HG03571 (cell line): ENCODE measurements around the gene NDUFS2.
"Not testable (repeated sequence)": the region's sequence is repeated elsewhere in the genome, so short reads cannot be mapped to it uniquely, and the experiment has no call there.

Experiments
- ATAC-seq: cut with Tn5 transposase; IDR thresholded peaks from one replicate; pipeline ENCODE4 v1.9.1; 2021; ENCODE audit not compliant: unreplicated experiment

NDUFS2 gene

DNA sequence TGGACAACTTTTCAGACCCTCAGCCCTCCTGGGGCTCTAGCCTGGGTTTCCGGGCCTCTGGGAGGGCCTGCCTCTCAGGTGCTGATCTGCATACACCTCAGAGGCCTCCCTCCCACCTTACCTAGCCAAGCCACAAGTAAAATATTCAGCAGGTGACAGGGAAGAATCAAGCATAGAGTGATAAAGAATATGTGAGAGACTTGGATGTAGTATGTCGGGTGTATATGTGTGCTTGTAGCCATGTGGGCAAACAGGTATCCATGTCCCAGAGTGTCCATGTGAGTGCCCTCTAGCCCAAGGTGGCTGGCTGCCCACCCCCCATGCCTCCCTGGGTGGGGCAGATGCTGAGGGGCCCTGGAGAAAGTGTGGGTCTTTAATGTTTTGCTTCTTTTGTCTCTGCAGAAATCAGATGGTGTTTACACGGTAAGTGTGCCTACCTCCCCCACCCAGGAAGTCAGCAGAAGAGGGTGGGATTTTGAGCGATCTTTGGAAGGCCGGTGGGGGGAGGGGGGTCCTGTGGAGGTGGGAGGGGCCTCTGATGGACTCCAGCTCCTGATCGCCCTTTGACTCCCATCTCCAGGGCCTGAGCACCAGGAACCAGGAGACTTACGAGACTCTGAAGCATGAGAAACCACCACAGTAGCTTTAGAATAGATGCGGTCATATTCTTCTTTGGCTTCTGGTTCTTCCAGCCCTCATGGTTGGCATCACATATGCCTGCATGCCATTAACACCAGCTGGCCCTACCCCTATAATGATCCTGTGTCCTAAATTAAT is 16.3 kb downstream of the NDUFS2 start:
- ATAC-seq = no peak

DNA sequence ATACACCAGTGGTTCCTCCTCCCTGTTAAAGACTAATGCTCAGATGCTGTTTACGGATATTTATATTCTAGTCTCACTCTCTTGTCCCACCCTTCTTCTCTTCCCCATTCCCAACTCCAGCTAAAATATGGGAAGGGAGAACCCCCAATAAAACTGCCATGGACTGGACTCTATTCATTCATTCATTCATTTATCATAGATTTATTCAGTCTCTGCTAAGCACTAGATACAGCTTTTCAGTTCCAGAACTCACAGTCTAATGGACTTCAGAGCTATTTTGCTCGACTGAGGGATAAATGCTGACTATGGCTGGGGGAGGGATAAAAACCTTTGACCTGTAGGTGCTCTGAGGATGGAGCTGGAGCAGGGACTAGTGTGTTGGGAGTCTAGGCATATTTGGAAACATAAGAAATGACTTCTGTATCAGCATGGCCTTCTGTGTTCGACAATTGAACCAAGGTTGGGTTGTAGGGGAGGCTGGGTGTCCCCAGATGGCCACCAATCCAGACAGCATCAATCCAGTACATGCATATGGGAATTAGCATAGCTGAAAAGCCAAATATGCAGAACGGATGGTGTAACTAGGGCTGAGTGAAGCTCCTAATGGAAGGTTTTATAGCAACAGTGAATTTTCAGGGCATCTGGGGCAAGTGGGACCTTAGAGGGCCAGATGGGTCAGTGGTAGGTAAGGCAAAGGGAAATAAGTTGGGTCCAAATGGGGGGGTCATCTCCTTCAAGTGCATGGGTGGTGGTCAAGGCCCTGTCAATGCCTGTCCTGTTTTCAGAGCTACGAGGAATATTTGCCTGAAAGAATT is 17.1 kb downstream of the NDUFS2 start:
- ATAC-seq = no peak

DNA sequence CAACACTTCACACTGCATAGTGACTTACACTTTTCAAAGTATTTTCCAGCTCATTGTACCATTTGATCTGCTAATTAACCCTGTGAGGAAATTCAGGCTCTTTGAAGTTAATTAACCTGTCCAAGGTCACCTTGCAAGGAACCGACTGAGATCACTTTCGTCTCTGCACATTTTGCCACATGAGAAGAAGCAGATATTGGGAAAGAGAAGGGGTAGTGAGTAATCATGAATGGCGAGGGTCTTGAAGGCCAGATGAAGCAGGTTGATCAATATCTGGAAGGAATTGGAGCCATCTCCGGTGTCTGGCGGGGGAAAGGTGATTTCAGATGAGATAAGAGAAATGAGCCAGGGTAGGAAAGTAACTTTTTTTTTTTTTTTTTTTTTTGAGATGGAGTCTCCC is 17.8 kb downstream of the NDUFS2 start:
- ATAC-seq = no peak

DNA sequence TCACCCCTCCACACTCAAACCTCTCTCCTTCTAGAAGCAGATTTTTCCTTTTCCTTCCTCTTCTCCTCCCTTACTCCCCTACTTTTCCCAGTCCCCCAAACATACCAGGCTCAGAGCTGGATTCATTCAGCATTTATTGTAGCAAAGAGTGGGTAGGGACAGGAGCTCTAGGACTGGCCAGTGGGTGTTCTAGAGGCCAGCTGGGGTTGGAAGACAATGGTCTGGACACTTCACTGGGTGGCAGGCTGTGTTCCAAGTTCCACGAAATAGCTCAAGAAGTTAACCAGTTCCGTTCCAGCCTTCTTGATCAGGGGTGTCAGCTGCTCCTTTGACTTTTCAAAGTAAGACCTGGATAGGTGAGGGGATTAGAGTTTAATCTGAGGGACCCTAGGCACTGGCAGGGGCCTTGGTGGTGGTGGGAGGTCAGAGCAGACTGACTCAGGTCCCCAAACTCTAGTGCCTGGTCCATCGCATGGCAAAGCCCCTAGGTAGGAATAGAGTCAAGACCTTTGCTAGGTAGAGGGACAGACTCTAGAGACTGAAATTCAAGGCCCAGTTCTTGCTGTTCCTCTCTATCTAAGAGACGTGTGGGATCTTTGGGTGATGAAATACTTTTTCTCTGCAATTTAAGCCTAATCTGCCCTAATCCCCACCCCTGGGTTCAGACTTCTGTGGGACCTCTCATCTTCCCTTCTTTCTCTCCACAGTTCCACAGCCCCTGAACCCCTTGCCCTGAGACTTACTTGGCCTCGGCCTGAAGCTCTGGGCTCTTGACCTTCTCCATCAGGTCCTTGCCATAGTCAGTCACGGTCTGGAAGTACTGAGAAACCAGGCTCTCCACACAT is 20.2 kb downstream of the NDUFS2 start:
- ATAC-seq = no peak

DNA sequence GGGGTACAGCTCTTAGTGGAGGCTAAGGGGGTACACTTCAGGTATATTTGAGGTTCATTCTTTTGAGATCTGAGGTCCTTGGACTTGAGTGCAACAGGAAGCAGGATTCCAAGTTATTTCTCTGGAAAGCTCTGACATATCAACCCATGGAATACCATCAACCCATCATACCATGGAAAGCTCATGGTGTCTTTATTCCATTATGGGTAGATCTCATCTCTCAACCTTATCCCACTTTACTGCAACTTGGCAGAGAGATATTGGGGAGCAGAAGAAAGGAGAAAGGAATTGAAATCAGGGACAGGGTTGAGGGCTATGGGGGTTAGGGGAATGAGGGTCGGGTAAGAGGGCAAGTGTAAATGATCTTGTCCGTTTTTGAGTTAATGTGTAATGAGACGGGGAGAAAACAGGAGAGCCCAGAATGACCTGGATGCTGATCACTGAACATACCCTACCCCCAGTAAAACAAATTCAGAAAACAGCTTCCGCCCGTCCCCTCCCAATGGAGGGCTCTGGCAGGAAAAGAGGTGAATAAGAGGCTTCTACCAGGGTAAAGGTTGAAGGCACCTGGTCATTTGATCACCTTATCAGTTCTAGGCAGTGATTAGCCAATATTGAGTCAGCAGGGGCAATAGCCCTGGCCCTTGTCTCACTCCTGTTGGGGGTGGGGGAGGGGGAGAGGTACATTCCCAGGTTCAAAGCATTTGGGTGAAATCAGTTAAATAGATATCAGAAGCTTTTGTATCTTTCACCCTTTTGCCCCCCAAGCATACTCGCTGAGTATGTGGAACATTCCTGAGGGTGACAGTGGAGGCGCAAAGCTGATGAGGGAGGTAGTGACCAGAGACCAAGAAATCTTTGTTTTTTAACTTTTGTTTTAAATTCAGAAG is 21.9 kb downstream of the NDUFS2 start:
- no peak for ATAC-seq

DNA sequence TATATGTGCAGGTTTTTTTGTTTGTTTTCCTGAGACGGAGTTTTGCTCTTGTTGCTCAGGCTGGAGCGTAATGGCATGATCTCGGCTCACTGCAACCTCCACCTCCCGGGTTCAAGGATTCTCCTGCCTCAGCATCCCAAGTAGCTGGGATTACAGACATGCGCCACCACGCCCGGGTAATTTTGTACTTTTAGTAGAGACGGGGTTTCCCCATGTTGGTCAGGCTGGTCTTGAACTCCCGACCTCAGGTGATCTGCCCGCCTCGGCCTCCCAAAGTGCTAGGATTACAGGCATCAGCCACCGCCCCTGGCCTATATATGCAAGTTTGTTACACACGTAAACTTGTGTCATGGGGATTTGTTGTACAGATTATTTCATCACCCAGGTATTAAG is 22.5 kb downstream of the NDUFS2 start:
- ATAC-seq = not testable (repeated sequence)

DNA sequence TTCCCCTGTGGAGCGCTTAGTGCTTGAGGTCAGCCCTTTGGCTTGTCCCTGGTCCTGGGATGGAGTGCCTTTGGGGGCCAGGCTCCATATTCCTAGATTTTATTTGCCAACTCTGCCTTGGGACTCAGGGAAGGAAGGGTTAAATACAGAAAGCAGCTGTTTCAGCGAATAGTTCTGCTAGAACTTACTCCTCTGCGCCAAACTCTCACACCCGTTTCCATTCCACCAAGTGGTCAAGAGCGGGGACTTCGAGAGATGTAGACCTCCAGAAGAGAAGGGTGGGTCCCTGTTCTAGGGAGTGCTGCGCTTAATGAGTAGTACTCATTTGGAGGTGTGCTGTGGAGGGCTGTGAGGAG is 23.0 kb downstream of the NDUFS2 start:
- no peak for ATAC-seq

DNA sequence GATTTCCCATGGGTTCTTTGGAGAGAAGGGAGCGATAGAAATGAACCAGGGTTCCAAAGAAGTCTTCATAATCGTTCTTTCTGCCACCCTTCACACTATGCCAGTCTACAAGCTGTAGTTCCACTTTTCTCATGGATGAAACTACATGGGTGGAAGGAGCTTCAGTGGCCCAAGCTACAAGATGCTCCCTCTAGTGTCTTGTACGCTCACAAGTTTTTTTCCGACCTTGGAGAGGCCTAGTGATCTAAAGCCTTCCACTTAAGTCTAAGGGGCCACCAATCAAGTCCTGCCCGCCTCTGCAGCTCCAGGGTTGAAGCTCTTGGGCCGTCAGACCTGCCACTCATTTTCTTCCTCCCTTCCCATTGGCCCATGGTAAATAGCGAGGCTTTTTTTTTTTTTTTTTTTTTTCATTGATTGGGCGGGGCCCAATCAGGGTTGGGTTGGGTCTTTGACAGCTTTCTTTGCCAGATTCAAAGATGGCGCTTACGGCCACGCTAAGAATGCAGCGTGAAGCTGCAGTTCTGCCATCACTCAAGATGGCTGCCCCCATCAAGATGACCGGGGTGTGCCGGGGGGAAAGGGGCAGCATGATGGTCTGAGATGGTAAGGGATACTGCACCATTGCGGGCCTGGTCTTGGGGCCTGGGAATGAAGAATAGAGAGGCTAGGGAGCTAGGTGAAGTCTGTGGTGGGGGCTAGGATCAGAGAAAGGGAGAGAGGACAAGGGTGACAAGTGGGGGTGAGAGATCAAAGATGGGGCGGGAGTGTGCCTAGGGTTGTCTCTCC is 23.6 kb downstream of the NDUFS2 start, which contains the start of gene TOMM40L:
TOMM40L (plus strand) TSS at position 527 of the 786 bp plus-strand sequence. CDS start 430 bp downstream, outside the sequence.
- ATAC-seq = peak; percentile 90

DNA sequence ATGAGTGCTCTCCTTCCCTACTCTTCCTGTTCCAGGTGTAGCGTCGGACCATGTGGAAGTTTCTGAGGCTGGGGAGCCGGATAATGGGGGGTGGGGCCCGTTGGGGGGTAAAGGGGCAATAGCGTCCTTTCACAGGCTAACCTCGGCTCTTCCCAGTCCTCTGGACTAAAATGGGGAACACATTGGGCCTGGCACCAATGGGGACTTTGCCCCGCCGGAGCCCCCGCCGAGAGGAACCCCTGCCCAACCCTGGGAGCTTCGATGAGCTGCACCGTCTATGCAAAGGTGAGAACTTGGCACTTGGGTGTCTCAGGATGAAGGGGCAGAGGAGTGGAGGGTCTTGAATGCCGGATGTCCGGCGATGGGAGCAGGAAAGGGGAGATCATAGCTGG is 24.1 kb downstream of the NDUFS2 start:
- ATAC-seq = no peak

DNA sequence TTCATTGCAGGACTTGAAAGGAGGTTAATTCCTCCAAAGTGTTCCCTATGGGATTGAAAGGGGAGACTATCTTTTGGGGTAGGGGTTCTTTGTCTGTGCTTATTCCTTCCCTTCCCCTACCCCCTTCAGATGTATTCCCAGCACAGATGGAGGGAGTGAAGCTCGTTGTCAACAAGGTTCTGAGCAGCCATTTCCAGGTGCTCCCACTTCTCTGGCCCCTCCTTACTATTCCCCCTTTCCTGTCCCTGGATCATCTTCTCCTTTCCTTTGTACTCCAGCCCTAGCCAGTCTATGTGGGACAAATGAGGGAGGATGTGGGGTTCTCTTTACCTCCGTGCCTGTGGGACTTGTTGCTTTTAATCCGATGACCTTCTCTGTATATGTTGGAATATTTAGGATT is 24.6 kb downstream of the NDUFS2 start:
- ATAC-seq = no peak

DNA sequence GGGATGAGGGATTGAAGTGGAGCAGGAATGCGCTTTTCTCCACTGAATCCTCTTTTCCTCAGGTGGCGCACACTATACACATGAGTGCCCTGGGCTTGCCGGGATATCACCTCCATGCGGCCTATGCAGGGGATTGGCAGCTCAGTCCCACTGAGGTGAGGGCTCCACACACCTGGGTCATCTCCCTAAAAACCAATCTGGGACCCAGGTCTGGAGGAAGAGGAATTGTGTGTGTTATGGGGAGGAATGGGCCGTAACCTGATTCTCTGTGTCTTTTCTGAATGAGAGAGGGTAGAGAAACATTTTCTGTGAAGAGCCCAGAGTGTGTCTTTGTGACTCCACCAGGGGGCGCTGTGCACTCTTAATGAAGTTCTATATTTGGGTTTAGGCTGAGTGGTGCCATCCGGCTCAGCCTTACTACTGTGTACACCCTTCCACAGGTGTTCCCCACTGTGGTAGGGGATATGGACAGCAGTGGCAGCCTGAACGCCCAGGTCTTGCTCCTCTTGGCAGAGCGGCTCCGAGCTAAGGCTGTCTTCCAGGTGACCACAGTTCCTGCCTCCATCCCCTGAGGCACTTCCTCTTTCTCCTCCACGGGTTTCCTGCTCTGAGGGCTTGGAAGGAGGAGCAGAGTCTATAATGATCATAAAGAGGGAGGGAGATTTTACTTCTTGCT is 25.2 kb downstream of the NDUFS2 start:
- ATAC-seq = peak; percentile 33

DNA sequence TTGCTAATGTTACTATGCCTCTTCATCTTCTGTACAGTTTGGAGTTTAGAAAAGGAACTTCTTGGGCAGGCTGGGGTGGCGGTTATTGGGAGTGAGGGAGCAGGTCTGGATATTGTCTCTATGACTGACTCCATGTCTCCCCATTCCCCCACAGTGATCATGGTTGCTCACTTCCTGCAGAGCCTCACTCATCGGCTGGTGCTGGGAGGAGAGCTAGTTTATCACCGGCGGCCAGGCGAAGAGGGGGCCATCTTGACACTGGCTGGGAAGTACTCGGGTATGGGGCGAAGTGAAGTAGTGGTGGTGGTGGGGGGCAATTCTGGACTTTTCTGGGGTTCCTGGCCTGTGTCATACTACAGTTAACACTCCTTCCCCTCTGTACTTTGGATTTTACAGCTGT is 25.9 kb downstream of the NDUFS2 start:
- no peak for ATAC-seq

DNA sequence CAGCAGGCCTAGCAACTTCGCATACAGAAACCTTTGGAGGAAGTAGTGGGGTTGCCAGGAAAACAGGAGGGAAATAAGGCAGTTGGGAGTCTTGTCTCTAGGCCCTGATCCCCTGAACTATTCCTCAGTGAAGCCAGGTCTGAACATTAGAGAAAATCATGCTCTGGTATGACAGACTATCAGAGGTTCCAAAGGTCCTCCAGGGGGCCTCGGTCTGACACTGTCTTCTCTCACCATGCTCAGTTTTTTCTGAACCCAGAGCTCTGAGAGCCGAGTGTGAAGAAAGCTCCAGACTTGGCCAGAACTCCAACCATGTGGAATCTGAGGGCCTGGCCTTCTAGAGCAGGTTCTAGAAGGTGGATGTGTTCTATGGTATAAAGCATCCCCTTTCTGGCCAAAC is 27.7 kb downstream of the NDUFS2 start:
- no peak for ATAC-seq

DNA sequence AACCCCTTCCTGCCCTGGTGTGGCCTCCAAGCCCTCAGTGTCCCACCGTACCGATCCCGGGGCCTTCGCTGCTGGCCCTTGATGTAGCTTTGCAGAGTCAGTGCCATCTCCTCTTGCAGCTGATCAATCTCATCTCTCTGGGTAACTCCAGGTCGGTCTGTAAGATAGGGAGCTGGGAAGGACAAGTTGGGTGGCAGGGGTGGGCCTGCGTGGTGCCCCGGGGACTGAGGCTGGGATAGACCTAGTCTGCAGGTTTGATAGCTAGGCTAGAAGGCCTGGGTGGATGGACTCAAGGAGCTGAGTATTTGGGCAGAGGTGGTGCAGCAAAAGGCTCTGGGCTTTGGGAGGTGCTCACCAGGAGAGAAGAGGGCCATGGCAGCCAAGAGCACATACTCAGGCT is 28.6 kb downstream of the NDUFS2 start:
- ATAC-seq = no peak

DNA sequence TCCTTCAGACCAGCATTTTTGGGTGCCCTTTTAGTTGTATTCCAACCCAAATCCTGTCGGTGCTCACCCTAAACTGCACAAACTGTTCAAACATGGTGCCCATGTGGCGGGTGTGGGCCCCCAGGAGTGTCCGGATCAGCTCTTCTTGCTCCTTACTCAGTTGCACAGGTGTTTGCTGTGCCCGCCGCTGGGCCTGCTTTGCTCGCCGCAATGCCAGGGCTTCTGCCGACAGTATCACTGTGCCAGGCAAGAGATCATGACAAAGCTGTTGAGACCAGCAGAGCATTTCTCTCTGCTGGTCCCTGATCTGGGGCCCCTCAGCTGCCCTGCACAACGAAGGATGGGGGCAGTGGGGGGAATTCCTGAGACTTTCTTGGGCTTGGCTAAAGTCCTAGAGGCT is 30.9 kb downstream of the NDUFS2 start:
- no peak for ATAC-seq

DNA sequence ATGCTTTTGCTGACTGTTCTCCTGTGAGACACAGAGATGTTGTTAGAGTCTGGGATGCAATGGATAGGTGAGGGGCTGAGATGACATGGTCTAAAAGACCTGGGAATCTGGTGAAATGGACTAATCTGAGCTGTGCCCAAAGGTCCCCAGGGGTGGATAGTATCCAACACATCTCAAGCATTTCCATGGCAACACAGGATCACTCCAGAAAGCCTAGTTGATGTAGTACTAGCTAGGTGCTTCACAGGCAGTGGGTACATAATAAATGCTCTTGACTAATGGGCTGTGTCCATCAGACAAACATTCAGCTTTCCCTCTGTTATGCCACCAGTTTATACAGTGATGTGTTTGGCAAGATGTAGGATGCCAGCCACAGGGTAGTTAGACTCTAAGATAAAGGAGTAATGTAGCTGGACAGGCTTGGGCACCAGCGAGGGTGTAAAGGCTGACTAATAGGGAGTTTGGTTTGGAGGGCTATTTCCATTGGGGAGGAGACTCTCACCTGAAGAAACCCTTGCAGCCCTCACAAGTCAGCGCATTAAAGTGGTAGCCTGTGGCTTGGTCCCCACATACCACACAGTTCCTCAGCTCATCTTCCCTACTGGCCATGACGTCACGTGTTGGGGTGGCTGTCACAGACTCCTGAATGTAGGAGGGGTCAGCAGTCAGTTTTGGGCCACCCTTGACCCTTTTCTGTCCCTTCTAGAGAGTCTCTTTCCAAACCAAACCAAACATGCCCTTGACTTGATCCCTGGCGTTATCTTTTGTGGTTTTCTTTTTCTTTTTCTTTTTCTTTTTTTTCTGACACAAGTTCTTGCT is 34.0 kb downstream of the NDUFS2 start:
- ATAC-seq = no peak

DNA sequence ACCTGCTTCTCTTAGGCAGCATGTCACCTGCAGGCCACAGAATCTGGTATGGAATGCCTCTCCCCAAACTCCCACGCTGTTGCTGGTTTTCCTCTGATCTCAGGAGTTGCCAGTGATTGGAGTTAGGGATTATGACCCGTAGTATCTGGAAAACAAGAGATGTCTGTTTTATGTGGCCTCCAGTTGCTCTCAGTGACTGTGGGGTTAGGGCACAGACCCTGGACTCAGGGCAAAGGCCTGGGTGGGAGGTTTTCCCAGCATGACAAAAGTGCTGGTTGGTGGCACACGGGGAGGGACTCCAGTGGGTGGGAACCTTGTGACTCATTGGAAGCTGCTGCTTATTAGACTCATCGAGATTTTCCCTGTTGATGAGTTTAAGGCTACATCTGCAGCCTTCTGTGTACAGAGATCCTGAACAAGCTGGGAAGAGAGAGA is 35.9 kb downstream of the NDUFS2 start, which contains the start of gene NR1I3:
NR1I3 (minus strand) TSS at position 165 of the 435 bp plus-strand sequence. CDS start 1,638 bp downstream, outside the sequence.
- ATAC-seq = no peak

DNA sequence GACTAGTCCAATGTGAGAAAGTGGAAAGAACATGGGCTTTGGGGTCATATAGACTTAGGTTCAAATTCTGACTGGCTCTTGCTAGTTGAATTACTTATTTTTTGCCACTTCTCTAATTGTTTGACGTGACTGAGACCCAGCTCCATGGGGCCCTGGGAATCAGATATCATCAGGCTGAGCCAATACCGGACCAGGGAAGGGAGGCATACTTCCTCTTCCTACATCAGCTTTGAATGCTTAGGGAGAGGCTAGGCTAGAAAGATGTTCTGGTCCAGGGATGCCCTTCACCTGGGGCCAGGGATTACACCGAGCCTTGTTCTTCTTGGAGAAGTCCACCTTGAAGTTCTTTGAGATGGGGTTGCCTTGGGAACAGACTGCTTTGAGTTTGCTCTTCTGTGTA is 39.5 kb downstream of the NDUFS2 start:
- ATAC-seq = no peak
